Measurements from ENCODE around the gene ZNF780B.

DNA sequence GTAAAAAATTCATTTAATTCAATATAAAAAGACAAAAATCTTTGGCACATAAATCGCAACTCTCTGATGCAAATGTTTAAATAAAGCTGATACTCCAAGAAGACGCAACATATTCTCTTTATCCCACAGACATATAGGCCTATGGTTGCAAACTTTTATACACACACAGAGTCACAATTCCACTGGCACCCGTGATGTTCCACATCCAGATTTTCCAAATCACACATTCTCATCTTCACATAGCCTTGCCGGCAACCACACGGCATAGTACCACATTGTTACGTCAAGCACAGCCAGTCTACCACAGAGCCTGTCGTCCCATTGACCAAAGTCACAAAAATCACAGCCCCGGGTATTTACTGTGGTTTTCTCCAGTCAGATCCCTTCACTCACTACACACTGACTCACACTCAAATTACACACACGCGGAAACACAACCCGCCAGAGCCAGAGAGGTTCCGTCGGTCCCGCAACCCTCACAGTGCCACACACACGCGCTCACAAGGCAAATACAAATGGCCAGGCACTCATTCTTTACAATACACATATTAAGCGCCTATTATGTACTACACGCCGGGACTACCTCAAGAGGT lies 59.7 kb downstream of the ZNF780B start:
- TF ChIP-seq, protein P1, sequence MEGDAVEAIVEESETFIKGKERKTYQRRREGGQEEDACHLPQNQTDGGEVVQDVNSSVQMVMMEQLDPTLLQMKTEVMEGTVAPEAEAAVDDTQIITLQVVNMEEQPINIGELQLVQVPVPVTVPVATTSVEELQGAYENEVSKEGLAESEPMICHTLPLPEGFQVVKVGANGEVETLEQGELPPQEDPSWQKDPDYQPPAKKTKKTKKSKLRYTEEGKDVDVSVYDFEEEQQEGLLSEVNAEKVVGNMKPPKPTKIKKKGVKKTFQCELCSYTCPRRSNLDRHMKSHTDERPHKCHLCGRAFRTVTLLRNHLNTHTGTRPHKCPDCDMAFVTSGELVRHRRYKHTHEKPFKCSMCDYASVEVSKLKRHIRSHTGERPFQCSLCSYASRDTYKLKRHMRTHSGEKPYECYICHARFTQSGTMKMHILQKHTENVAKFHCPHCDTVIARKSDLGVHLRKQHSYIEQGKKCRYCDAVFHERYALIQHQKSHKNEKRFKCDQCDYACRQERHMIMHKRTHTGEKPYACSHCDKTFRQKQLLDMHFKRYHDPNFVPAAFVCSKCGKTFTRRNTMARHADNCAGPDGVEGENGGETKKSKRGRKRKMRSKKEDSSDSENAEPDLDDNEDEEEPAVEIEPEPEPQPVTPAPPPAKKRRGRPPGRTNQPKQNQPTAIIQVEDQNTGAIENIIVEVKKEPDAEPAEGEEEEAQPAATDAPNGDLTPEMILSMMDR (IDR thresholded peaks at IDR 0.05), result no peak
- TF ChIP-seq EZH2 (IDR thresholded peaks at IDR 0.05), result no peak

Data from neural progenitor cell (in vitro differentiated cells).